ENCODE results near the gene FKRP.
"Not testable (repeated sequence)": the region's sequence is repeated elsewhere in the genome, so short reads cannot be mapped to it uniquely, and the experiment has no call there.

Gene FKRP

DNA sequence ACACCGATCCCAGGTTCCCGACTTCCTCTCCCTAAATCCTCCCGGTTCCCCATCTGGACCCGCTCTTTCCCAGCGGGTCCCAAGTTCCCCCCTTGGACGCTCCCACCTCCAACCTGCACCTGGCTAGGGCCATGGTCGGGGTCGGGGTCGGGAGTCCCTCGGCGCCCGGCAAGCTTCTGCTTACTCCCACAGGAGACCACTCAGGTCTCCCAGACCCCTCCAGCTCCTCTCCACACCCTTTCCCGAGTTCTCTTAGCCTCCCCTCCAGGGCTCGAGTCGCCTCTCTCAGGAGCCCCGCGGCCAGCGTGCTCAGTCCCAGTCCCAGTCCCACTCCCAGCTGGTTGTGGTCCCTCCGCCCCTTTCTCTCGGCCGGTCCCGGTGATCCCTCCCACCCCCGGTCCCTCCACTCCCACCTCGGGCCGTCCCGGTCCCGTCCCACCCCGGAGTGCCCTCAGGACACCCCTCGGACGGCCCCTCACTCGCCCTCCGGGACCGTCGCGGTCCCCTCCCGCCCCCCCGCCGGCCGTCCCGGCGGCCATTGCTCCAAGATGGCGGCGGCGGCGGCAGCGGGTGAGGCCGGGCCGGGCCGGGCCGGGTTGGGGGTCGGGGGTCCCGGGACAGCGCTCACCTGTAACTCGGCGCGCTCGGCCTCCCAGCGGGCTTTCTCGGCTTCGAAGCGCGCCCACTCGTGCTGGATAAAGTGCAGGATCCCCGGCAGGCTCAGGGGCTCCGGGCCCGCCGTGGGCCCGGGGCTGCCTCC, at the start of gene FKRP:
FKRP (plus strand) TSS at position 537 of the 760 bp plus-strand sequence. CDS start 9,394 bp downstream, outside the sequence.
- DNase-seq, result peak; percentile 20

- no peak for DNase-seq
Measured at GRCh38 chr19:46696866-46697203, 49.0 kb upstream of the FKRP start.

- no peak for DNase-seq
Measured at GRCh38 chr19:46697204-46697960, 48.5 kb upstream of the FKRP start.

DNA sequence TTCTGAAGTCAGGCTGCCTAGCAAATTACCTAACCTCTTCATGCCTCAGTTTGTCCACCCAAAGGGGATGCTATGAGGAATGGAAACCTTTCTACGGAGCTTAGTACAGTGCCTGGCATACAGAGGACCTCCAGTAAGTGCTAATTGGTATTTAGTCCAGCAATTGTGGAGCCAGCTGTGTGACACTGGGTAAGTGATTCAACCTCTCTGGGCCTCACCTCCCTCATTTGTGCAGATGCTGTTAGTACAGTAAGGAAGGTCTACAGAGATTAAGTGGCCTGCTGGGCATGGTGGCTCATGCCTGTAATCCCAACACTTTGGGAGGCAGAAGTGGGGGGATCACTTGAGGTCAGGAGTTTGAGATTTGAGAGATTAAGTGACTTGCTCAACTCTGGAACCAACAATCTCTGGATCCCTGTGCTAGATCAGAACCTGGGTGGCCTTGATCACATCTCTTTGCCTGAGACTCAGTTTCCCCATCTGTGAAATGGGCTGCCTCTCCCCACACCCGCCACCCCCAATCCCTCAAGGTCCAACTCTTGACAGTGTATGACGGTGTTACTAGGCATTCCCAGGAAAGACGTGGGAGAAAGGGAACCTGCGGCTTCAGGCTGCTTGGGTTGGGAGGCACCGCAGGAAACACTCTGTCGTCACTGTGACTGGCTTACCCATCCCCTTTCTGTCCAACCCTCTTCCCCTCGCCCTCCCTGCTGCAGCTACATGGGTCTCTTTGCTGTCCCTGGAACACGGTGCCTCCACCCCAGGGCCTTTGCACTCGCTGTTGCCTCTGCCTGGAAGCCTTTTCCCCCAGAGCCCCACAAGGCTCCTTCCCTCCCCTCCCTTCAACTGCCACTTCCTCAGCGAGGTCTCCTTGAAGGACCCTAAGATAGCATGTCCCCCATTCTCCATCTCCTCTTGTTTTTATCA, 47.2 kb upstream of the FKRP start:
- no peak for DNase-seq

- DNase-seq, result no peak
Measured at GRCh38 chr19:46700704-46701103, 45.2 kb upstream of the FKRP start.

GRCh38 chr19:46704379-46705076, 41.3 kb upstream of the FKRP start:
- peak; percentile 93 for DNase-seq

- DNase-seq, result no peak
Measured at GRCh38 chr19:46710687-46711086, 35.2 kb upstream of the FKRP start.

GRCh38 chr19:46712768-46713338, 33.0 kb upstream of the FKRP start:
- DNase-seq, result not testable (repeated sequence)

DNA sequence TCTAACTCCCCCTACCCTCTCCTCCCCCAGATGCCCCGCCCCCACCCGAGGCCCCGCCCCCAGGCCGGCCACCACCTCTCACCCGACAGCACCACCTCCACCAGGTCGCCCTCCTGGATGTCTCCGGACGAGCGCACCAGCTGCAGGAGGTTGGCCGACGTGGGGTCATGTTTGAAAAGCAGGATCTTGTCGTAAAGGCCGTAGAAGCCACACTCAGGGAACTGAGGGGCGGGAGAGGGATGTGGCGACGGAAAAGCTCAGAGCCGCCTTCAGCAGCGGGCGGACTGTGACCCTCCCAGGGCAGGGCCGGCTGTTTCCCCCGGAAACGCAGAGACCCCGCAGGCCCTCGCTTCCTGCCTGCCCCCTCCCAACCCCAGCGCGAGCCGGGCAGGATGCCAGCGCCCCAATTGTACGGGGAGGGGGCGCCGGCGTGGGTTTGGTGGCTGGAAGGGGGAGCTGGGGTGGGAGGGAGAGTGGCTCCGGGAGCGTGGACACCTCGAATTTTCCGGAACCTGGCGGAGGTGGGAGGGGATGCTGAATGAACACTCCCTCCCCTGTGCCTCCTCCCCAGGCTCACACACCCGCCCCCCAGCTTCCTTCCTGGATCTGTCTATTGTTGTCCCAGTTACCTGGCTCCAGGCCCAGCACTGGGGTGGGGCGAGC, 31.9 kb upstream of the FKRP start:
- DNase-seq, result peak; percentile 67

DNA sequence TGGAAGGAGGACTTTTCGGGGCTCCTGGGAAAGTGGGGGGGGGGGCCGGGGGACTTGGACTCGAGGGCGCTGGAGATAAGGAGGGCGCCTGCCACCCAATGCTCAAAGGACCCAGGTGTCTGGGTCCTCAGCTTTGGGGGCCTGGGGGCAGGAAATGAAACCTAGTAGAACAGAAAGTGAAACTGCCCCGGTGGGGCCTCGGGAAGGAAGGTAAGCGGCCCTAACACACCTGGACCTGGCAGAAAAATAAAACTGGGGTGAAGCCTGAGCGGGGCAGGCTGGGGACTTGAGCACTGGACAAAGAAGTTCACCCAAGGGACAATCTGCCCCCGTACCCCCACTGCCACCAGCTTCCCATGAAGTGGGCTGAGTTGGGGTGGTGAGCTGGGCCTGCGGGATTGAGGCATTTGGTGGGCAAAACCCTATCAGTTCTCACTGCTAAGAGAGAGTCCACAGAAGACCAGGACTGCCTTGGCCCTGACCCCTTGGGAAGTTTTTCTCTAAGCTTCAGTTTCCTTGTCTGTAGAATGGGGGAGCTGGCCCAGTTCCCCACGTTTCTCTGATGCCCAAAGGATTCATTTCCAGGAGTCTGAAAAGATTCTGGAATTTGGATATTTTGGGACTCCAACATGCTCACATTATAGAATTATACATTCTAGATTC, 31.3 kb upstream of the FKRP start:
- peak; percentile 56 for DNase-seq

- DNase-seq, result no peak
Measured at GRCh38 chr19:46715620-46715974, 30.3 kb upstream of the FKRP start.

GRCh38 chr19:46715975-46716671, 29.7 kb upstream of the FKRP start:
- DNase-seq, result no peak

GRCh38 chr19:46716672-46717033, 29.2 kb upstream of the FKRP start:
- DNase-seq, result no peak

- peak; percentile 85 for DNase-seq
Measured at GRCh38 chr19:46717034-46717715, 28.7 kb upstream of the FKRP start, which contains the start of gene PRKD2. Gene PRKD2, minus strand, starts transcription at chr19:46717114. Its CDS starts 744 bp downstream, at chr19:46716370.

GRCh38 chr19:46717716-46718143, 28.1 kb upstream of the FKRP start:
- no peak for DNase-seq

- peak; percentile 48 for DNase-seq
Measured at GRCh38 chr19:46718157-46718933, 27.5 kb upstream of the FKRP start.

DNA sequence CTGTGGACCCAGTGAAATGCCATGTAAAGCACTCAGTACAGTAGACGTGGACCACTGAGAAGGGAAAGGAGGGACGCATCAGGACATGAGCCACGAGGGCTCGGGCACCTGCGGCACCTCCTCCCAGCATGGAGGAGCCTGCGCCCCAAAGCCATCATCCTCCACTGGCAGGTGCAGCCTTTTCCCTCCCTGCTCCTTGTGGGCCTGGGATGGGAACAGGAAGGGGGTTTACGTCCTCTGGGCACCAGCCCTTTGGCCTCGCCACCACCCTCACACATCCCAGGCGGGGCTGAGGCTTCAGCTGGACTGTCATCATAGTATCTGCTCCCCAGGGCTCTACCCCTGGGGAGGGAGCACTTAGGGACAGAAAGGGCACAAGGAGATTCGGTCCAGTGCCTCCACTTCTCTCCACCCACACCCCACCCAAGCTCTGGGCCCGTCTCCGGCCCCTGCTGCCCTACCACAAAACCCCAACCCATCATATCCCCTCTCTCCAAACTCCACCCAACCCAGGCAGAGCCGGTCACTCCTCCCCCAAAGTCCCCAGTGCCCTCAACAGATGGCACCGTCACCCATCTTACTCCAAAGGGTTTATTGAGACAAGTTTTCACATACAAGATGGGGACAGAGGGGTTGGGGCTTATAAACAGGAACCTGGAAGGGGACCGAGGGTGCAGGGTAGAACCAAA, 26.8 kb upstream of the FKRP start:
- DNase-seq, result no peak

All from activated CD4-positive, alpha-beta T cell treated with anti-CD3 and anti-CD28 coated beads, Interleukin-2, amount 50 U/mL, for 1 hour (primary cell).